OCI-LY7 (cell line): ENCODE measurements around the gene DRC7. TPM values are rescaled to one million over a fixed set of nuclear protein-coding genes. Genes with fewer than 3 reads are reported as not detected.

Experiments used
- BruUV-seq: library from RNA; stranded (reverse); fragments of 400-500 nt; replicated peaks from 2 replicates; lab custom pipeline; 2021; lab: Mats Ljungman, UMichigan
- CTCF ChIA-PET: fragments of 300-600 bp; sonication (Branson Sonifier 250); formaldehyde crosslinking; loops from one replicate; lab custom pipeline; 2022; ENCODE audit warnings: antibody characterized with exemption; ENCODE audit not compliant: unreplicated experiment; lab: Charles Lee
- POLR2A ChIA-PET: fragments of 300-600 bp; sonication (Branson Sonifier 250); formaldehyde crosslinking; loops from one replicate; lab custom pipeline; 2022; ENCODE audit warnings: antibody characterized with exemption; lab: Charles Lee
- DNase-seq: peaks from one replicate; pipeline ENCODE4 v3.0.0-alpha.2; 2015; ENCODE audit warnings: low spot score
- H2AFZ ChIP-seq: fragments of 200-600 bp; sonication (generic), shearing (Covaris generic); 2 replicates; pipeline ENCODE4 v1.6.1; 2014; ENCODE audit warnings: mild to moderate bottlenecking, antibody characterized with exemption, low read length, moderate library complexity
- H3K27ac ChIP-seq: fragments of 200-600 bp; sonication (generic); 2 replicates; pipeline ENCODE4 v1.5.1; 2014; ENCODE audit warnings: mixed run types, low read depth, mild to moderate bottlenecking, moderate library complexity, low read length, inconsistent platforms; ENCODE audit not compliant: poor library complexity, severe bottlenecking
- H3K36me3 ChIP-seq: fragments of 200-600 bp; sonication (generic); 2 replicates; pipeline ENCODE4 v1.6.1; 2014; ENCODE audit warnings: mild to moderate bottlenecking, antibody characterized with exemption, low read length, moderate library complexity, mixed read lengths; ENCODE audit not compliant: insufficient read depth
- H3K4me1 ChIP-seq: fragments of 200-600 bp; sonication (generic); 2 replicates; pipeline ENCODE4 v1.5.1; 2014; ENCODE audit warnings: mild to moderate bottlenecking, low read length; ENCODE audit not compliant: insufficient read depth, poor library complexity, severe bottlenecking
- H3K4me2 ChIP-seq: fragments of 200-600 bp; sonication (generic); 2 replicates; pipeline ENCODE4 v1.6.1; 2014; ENCODE audit warnings: mild to moderate bottlenecking, low read length
- H3K4me3 ChIP-seq: fragments of 200-600 bp; sonication (generic); 2 replicates; pipeline ENCODE4 v1.5.1; 2014; ENCODE audit warnings: mild to moderate bottlenecking, low read depth, low read length; ENCODE audit not compliant: poor library complexity, severe bottlenecking
- H3K79me2 ChIP-seq: fragments of 200-600 bp; sonication (generic); 2 replicates; pipeline ENCODE4 v1.6.1; 2016; ENCODE audit warnings: low read depth, mild to moderate bottlenecking, low read length, moderate library complexity, mixed read lengths; ENCODE audit not compliant: insufficient read depth
- H3K9me2 ChIP-seq: fragments of 200-600 bp; sonication (generic); 2 replicates; pipeline ENCODE4 v1.6.1; 2016; ENCODE audit warnings: mild to moderate bottlenecking, low read length, mixed read lengths; ENCODE audit not compliant: insufficient read depth
- H3K9me3 ChIP-seq: fragments of 200-600 bp; sonication (generic); 2 replicates; pipeline ENCODE4 v1.6.1; 2014; ENCODE audit warnings: mild to moderate bottlenecking, mixed run types, low read length, mixed read lengths
- H4K20me1 ChIP-seq: fragments of 200-600 bp; sonication (generic); 2 replicates; pipeline ENCODE4 v1.6.1; 2014; ENCODE audit warnings: mild to moderate bottlenecking, antibody characterized with exemption, low read length, moderate library complexity, mixed read lengths; ENCODE audit not compliant: insufficient read depth
- CTCF ChIP-seq: fragments of 200-600 bp; sonication (generic); conservative IDR thresholded peaks from 2 replicates; pipeline ENCODE4 v1.5.1; 2014; ENCODE audit warnings: mild to moderate bottlenecking, antibody characterized with exemption, low read length, moderate library complexity, mixed read lengths
- EZH2phosphoT487 ChIP-seq: fragments of 200-600 bp; sonication (generic); IDR thresholded peaks from 2 replicates; pipeline ENCODE4 v1.6.1; 2018; ENCODE audit warnings: low read depth, borderline replicate concordance, mild to moderate bottlenecking, mixed run types, antibody characterized with exemption, low read length, moderate library complexity, mixed read lengths
- intact Hi-C: fragments of 100-400 bp; cut with micrococcal nuclease; formaldehyde crosslinking; loops from one replicate; pipeline ENCODE4 v1.10.0; 2022; ENCODE audit not compliant: unreplicated experiment
- total RNA-seq, 2 experiments: library from RNA; depleted of rRNA in 1 of 2; stranded (reverse); fragments of >200 nt in 1 of 2; shearing (Covaris generic) in 1 of 2; gene quantifications; 2 replicates each; pipeline ENCODE4 v1.2.3, GENCODE V29; 2014 to 2022

Gene DRC7
- total RNA-seq, 2 experiments from 2014 or later = 0.44 to 0.46 TPM

GRCh38 chr16:57679767-57680482 is 14.7 kb upstream of the DRC7 start:
- H3K9me3 ChIP-seq = no peaks in the 10 kb centered on the region
- no peak overlapping the region for H3K27ac ChIP-seq
- CTCF ChIA-PET = no interaction called here
- H3K4me1 ChIP-seq = no peaks in the 10 kb centered on the region
- TF ChIP-seq CTCF (no peak), EZH2phosphoT487 (no peak)
- H3K36me3 ChIP-seq = no peaks in the 10 kb centered on the region
- H3K79me2 ChIP-seq = no peaks in the 10 kb centered on the region
- H3K9me2 ChIP-seq = no peaks in the 10 kb centered on the region
- no peak overlapping the region for H3K4me2 ChIP-seq
- no TSS peak for BruUV-seq
- no peak for DNase-seq
- H4K20me1 ChIP-seq = no peaks in the 10 kb centered on the region
- POLR2A ChIA-PET = no interaction called here
- intact Hi-C loops = no loop called here
- no peak overlapping the region for H2AFZ ChIP-seq
- no peak overlapping the region for H3K4me3 ChIP-seq

- POLR2A ChIA-PET = no interaction called here
- Histone ChIP-seq H2AFZ (no peak overlapping the region), H3K4me1 (no peaks in the 10 kb centered on the region), H3K36me3 (no peaks in the 10 kb centered on the region), H3K4me2 (no peak overlapping the region), H4K20me1 (no peaks in the 10 kb centered on the region), H3K79me2 (no peaks in the 10 kb centered on the region), H3K9me2 (no peaks in the 10 kb centered on the region), H3K27ac (no peak overlapping the region), H3K9me3 (no peaks in the 10 kb centered on the region), H3K4me3 (no peak overlapping the region)
- CTCF ChIA-PET = interaction anchor here (0.8 kb wide), 1 partner anchor 10 kb away, joined by 3 read pairs; no protein-coding TSS in a partner anchor
- BruUV-seq = no TSS peak
- intact Hi-C loops = no loop called here
- DNase-seq = no peak
- no peak for TF ChIP-seq CTCF
- TF ChIP-seq EZH2phosphoT487 = no peak
These were observed 13.7 kb upstream of the DRC7 start for GRCh38 chr16:57680842-57681375.
